GM12872 (cell line): Measurements from ENCODE around the gene DNAH7.

Experiments
- TF ChIP-seq, protein P1 (sequence below): IDR thresholded peaks from 3 replicates; pipeline ENCODE4 v1.5.1; 2011; ENCODE audit warnings: low read depth, mild to moderate bottlenecking, low read length, moderate library complexity; ENCODE audit not compliant: insufficient read depth

DNAH7 gene

DNA sequence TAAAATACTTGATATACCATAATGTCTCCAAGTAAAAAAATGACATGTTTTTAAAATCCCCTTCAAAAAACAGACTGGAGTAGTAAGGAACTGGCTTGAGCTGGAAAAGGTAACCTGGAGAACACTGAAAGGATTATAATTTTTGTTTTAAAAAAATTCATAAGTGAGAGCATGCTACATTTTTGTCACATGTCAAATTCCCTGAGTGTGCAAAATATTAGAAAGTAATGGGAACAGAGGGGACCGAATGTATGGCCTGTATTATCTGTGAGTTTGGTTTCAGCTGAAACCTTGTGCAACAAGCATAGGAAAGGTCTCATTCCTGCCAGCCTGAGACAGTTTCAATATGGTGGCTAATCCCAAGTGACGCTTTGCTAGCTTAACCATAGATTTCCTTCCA, 209.1 kb downstream of the DNAH7 start:
- TF ChIP-seq, protein P1, sequence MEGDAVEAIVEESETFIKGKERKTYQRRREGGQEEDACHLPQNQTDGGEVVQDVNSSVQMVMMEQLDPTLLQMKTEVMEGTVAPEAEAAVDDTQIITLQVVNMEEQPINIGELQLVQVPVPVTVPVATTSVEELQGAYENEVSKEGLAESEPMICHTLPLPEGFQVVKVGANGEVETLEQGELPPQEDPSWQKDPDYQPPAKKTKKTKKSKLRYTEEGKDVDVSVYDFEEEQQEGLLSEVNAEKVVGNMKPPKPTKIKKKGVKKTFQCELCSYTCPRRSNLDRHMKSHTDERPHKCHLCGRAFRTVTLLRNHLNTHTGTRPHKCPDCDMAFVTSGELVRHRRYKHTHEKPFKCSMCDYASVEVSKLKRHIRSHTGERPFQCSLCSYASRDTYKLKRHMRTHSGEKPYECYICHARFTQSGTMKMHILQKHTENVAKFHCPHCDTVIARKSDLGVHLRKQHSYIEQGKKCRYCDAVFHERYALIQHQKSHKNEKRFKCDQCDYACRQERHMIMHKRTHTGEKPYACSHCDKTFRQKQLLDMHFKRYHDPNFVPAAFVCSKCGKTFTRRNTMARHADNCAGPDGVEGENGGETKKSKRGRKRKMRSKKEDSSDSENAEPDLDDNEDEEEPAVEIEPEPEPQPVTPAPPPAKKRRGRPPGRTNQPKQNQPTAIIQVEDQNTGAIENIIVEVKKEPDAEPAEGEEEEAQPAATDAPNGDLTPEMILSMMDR: no peak

DNA sequence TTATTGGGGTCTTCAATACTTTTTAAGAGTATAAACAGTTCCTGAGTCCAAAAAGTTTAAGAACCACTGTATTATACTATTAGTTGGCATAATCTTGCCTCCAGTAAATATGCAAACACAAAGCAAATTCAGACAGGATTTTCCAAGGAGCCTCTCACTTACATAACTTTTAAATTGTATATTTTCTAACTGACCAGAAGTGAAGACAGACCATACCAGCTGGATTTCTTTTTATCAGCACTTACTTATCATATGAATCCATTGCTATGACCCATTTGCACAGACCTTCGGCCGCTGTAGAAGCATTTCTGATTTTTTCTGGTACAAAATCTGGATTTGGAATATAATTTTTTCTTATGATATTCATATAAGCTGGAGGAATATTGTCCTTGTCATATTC, 211.5 kb downstream of the DNAH7 start:
- TF ChIP-seq, protein P1: no peak

DNA sequence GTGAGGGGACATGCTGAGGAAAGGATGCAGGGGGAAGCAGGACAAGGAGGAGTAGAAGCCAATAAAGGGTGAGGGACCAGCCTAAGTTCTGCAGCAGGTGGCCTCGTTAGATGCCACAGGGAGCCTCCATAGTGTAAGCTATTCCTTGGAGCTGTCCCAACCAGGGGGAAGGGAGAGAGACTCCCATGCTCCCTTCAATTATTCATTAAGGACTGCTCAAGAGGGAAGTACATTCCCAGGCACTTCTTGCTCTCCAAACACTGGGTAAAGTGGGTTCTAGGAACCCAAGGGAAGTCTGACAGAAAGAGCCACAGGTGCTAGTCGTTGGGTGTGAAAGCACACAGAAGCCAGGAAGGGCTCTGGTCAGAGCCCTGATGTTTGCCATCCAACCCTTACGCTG, 217.9 kb downstream of the DNAH7 start:
- TF ChIP-seq, protein P1: no peak

DNA sequence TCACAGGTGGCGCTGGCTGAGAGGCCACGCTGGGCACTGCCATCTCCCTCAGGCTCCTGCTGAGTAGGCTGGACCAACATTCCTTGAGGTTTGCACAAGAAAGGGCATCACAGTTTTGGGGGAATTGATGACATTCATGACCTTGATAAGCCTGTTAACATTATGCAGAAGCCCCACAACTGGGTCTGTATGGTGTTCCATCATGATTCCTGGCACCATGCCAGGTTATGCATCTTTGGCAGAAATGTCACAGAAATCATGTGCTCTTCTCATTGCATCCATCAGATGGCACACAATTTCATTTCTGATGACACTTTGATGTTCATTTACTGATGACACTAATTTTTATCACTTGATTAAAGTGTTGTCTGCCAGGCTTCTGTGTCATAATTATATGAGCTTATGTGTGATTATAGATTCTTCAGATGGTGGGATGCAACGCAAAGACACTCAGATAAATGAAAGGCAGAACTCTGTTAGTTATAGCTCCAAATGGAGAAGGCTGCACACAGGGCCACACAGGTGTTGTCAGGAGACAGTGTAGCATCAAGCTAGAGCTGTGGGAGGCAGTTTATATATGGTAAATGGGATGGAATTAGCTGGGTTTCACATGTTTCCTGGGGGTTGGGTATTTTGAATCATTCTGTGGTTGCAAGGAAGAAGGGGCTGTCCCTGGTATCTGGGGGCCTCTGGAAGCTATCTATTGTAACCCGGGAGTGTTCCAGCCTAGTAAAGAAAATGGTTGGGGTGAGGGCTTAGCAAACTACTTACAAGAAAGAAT, 220.3 kb downstream of the DNAH7 start:
- TF ChIP-seq, protein P1: no peak

DNA sequence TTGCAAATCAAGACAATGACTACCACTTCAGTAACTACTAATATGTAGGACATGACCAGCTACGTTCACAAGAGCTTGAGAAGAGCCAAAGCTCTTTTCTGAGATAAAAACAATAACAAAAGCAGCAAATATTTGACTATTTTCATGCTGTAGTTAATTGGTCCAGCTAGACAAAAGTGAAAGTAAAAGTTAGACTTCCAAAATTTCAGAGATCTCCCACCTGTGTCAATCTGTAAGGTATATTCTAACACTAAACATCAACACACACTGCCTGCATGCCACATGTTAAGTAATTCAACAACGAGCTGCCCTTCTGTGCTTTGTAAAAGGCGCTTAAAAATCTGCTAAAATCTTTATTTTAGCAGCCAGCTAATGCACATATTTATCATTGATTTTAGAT, 225.7 kb downstream of the DNAH7 start:
- TF ChIP-seq, protein P1: no peak

DNA sequence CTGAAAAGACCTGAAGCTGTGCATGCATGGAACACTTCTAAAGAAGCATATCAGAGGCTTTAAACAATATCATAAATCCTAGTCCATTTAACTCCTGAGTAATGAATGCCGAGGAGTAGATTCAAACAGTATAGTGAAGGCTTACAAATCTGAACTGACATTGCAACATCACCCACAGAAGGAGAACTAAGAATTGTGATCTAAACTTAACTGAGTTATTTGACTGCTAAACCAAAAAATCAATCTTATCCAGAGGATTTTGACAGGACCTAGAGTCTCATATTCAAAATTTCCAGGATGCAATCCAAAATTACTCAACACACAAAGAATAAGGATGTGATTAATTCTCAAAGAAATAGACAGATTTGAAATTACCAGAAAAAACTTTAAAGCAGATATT, 230.6 kb downstream of the DNAH7 start:
- TF ChIP-seq, protein P1: no peak

DNA sequence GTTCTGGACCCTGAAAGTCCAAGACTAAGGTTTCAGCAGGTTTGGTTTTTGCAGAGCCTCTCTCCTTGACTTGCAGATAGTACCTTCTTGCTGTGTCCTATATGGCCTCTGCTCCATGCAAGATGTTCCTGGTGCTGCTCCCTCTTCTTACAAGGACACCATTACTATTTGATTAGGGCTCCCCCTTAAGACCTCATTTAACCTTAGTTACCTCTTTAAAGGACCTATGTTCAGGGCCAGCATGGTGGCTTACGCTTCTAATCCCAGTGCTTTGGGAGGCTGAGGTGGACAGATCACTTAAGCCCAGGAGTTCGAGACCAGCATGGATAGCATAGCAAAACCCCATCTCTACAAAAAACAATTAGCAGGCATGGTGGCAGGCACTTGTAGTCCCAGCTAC, 232.6 kb downstream of the DNAH7 start:
- TF ChIP-seq, protein P1: no peak
